ENCODE results near the gene MAP4. TPM values are rescaled to one million over a fixed set of nuclear protein-coding genes. Genes with fewer than 3 reads are reported as not detected.

MAP4 gene
- total RNA-seq, 1 experiment from 2014 or later: 140 TPM

DNA sequence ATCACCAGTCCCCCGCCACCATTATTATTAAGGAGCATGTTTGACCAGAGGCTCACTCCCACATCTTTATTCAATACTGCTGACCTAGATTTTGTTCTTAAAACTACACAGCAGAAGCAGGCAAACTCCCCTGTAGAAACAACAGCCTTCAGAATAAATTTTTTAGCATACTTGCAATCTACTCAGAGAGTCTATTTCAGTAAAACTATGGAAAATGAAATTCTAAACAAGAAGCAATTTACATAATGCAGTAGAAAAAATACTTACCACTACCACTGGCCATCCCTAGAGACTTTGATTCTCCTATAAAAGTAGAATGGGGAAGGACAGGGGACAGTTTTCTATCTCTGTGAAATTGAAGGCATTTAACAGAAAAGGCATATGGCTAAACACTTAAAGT, 76.0 kb downstream of the MAP4 start:
- Histone ChIP-seq H3K14ac (ENCODE audit: insufficient read depth, low read length) (no peak overlapping the region), H3K27me3 (ENCODE audit: insufficient read depth, low read length) (no peaks in the 10 kb centered on the region), H3K56ac (ENCODE audit: insufficient read length, low read depth, low read length) (no peak overlapping the region), H3K79me1 (ENCODE audit: insufficient read depth, low read depth, low read length, poor library complexity, severe bottlenecking) (no peaks in the 10 kb centered on the region), H2BK120ac (ENCODE audit: low read depth, low read length, poor library complexity, severe bottlenecking) (no peak overlapping the region), H4K91ac (ENCODE audit: insufficient read length, low read depth, low read length) (no peak overlapping the region), H3K27ac (ENCODE audit: insufficient read length, low read depth, low read length) (no peak overlapping the region), H3K4me2 (ENCODE audit: insufficient read depth, insufficient read length, low read length) (no peak overlapping the region), H3K9ac (ENCODE audit: extremely low read depth, insufficient read length, low read length) (no peak overlapping the region), H3K4me1 (ENCODE audit: insufficient read depth, low read length) (no peaks in the 10 kb centered on the region), H3T11ph (ENCODE audit: low read length) (no peak overlapping the region), H3K9me3 (ENCODE audit: control insufficient read depth, low read depth, low read length) (no peaks in the 10 kb centered on the region), H3K23ac (ENCODE audit: insufficient read length, low read depth, low read length) (no peak overlapping the region), H4K8ac (replicated peaks; ENCODE audit: insufficient read length, low read depth, low read length) (no peak overlapping the region), H3K79me2 (ENCODE audit: insufficient read depth, low read length) (no peaks in the 10 kb centered on the region), H4K5ac (ENCODE audit: insufficient read length, low read depth, low read length) (no peak overlapping the region), H3K4ac (ENCODE audit: low read depth, low read length) (no peak overlapping the region), H4K20me1 (ENCODE audit: control insufficient read depth, insufficient read depth, insufficient read length) (no peaks in the 10 kb centered on the region), H2BK15ac (ENCODE audit: low read depth, low read length) (no peak overlapping the region), H2AK5ac (ENCODE audit: insufficient read length, low read length) (no peak overlapping the region), H3K18ac (ENCODE audit: insufficient read length, low read depth, low read length) (no peak overlapping the region), H2BK20ac (ENCODE audit: low read depth, low read length, poor library complexity, severe bottlenecking) (no peak overlapping the region), H2AFZ (ENCODE audit: low read length) (no peak overlapping the region), H3K23me2 (ENCODE audit: insufficient read length, low read depth, low read length, poor library complexity, severe bottlenecking) (no peaks in the 10 kb centered on the region), H2BK5ac (ENCODE audit: insufficient read length, low read length) (no peak overlapping the region), H2BK12ac (ENCODE audit: insufficient read length, low read depth, low read length) (no peak overlapping the region)
- H3K4me3 Mint-ChIP-seq: no peak overlapping the region
- H3K4me1 Mint-ChIP-seq: no peaks in the 10 kb centered on the region
- no peak for TF ChIP-seq CTCF (conservative IDR thresholded peaks at IDR 0.05)
- H3K27ac Mint-ChIP-seq: no peak overlapping the region
- H3K9me3 Mint-ChIP-seq: no peaks in the 10 kb centered on the region
- WGBS (ENCODE audit: extremely low coverage, insufficient read length, low lambda C conversion rate): no CpG with 5 or more reads among the region's 1 CpG
- DNase-seq: no peak
- H3K36me3 Mint-ChIP-seq (ENCODE audit: insufficient read depth in 1 of 3, low read depth in 3 of 3): no peaks in the 10 kb centered on the region
- no peaks in the 10 kb centered on the region for H3K27me3 Mint-ChIP-seq (ENCODE audit: low read depth)

Data from H9 (cell line).